Measurements from ENCODE around the gene SORCS1.

DNA sequence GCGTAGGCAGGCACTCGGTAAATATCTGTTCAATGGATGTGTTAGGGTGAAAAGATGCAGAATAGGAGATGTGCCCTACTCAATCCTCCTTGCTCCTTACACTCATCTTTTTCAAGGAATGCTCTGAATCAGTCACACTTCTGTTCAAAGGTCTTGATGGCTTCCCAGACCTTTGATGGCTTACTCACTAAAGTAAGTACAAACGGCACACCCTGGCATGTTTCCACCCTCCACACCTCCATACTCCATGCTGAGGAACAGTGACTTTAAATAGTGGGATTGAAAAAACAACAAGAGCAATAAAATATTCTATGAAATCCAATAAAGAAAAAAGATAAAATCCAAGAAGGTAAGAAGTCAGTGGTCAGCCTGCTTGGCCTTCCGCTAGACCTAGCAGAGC lies 569.2 kb downstream of the SORCS1 start:
- no peak for TF ChIP-seq CTCF (tag by site-specific recombination; IDR thresholded peaks at IDR 0.05)
- TF ChIP-seq, protein P1, sequence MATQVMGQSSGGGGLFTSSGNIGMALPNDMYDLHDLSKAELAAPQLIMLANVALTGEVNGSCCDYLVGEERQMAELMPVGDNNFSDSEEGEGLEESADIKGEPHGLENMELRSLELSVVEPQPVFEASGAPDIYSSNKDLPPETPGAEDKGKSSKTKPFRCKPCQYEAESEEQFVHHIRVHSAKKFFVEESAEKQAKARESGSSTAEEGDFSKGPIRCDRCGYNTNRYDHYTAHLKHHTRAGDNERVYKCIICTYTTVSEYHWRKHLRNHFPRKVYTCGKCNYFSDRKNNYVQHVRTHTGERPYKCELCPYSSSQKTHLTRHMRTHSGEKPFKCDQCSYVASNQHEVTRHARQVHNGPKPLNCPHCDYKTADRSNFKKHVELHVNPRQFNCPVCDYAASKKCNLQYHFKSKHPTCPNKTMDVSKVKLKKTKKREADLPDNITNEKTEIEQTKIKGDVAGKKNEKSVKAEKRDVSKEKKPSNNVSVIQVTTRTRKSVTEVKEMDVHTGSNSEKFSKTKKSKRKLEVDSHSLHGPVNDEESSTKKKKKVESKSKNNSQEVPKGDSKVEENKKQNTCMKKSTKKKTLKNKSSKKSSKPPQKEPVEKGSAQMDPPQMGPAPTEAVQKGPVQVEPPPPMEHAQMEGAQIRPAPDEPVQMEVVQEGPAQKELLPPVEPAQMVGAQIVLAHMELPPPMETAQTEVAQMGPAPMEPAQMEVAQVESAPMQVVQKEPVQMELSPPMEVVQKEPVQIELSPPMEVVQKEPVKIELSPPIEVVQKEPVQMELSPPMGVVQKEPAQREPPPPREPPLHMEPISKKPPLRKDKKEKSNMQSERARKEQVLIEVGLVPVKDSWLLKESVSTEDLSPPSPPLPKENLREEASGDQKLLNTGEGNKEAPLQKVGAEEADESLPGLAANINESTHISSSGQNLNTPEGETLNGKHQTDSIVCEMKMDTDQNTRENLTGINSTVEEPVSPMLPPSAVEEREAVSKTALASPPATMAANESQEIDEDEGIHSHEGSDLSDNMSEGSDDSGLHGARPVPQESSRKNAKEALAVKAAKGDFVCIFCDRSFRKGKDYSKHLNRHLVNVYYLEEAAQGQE (tag by site-specific recombination; IDR thresholded peaks at IDR 0.05): no peak

All from HEK293 (cell line).